Karpas-422 (cell line): ENCODE data around the gene DAAM2. TPM values are rescaled to one million over a fixed set of nuclear protein-coding genes. Genes with fewer than 3 reads are reported as not detected.

Source experiments
- DNase-seq: peaks from one replicate; pipeline ENCODE4 v3.0.0-alpha.2; 2015
- H2AFZ ChIP-seq: fragments of 200-600 bp; sonication (generic); 2 replicates; pipeline ENCODE4 v1.6.1; 2014; ENCODE audit warnings: antibody characterized with exemption, low read length, mixed read lengths
- H3K27ac ChIP-seq: fragments of 200-600 bp; sonication (generic); 2 replicates; pipeline ENCODE4 v1.5.1; 2014; ENCODE audit warnings: mild to moderate bottlenecking, low read length, moderate library complexity
- H3K27me3 ChIP-seq: fragments of 200-600 bp; sonication (generic); 2 replicates; pipeline ENCODE4 v1.6.1; 2014; ENCODE audit warnings: low read length, mixed read lengths
- H3K36me3 ChIP-seq: fragments of 200-600 bp; sonication (generic); 2 replicates; pipeline ENCODE4 v1.6.1; 2014; ENCODE audit warnings: low read length, mixed read lengths; ENCODE audit not compliant: insufficient read depth
- H3K4me1 ChIP-seq: fragments of 200-600 bp; sonication (generic); 2 replicates; pipeline ENCODE4 v1.6.1; 2014; ENCODE audit warnings: mild to moderate bottlenecking, low read length, mixed read lengths
- H3K4me2 ChIP-seq: fragments of 200-600 bp; sonication (generic); 2 replicates; pipeline ENCODE4 v1.6.1; 2014; ENCODE audit warnings: low read length, low read depth, mild to moderate bottlenecking; ENCODE audit not compliant: poor library complexity, severe bottlenecking
- H3K4me3 ChIP-seq: fragments of 200-600 bp; sonication (generic); 2 replicates; pipeline ENCODE4 v1.5.1; 2014; ENCODE audit warnings: mild to moderate bottlenecking, antibody characterized with exemption, low read length, mixed read lengths
- H3K79me2 ChIP-seq: fragments of 200-600 bp; sonication (generic); 2 replicates; pipeline ENCODE4 v1.6.1; 2014; ENCODE audit warnings: mild to moderate bottlenecking, low read length, mixed read lengths
- H3K9ac ChIP-seq: fragments of 200-600 bp; sonication (generic); 2 replicates; pipeline ENCODE4 v1.6.0; 2014; ENCODE audit warnings: low read length
- H3K9me2 ChIP-seq: fragments of 200-600 bp; sonication (generic), shearing (Covaris generic); replicated peaks from 2 replicates; pipeline ENCODE4 v1.6.0; 2014; ENCODE audit warnings: mild to moderate bottlenecking, low read length, moderate library complexity; ENCODE audit not compliant: insufficient read depth
- H3K9me3 ChIP-seq: fragments of 300-700, 200-600 bp; sonication (generic); 2 replicates; pipeline ENCODE4 v1.6.1; 2014; ENCODE audit warnings: low read length, mixed read lengths
- H4K20me1 ChIP-seq: fragments of 200-600 bp; sonication (generic); 2 replicates; pipeline ENCODE4 v1.6.1; 2014; ENCODE audit warnings: mild to moderate bottlenecking, antibody characterized with exemption, low read length, low read depth; ENCODE audit not compliant: insufficient read depth
- total RNA-seq: library from RNA; depleted of rRNA; stranded (reverse); fragments of >200 nt; shearing (Covaris generic); gene quantifications from 2 replicates; pipeline ENCODE4 v1.2.3, GENCODE V29; 2014; ENCODE audit warnings: low replicate concordance

DAAM2 gene
- total RNA-seq, 1 experiment from 2014 or later: not detected

DNA sequence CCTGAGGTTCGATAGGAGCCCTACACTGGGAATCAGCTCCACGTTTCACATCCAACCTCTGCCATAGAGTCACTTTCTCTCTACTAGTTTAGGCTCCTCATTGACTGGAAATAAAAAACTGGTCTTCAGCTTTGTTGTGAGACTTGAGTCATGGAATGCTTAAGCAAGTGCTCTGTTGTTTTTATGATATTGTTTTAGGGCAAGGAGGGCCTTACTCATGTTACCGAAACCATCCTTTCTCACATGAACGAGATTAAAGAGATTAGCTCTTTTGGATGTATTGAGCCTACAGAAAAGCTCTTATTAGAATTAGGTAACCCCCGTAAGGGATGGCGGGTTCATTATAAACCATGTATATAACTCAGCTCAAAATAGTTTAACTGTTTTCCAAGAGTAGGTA, 149.0 kb downstream of the DAAM2 start:
- Histone ChIP-seq H3K4me3 (no peak overlapping the region), H3K9me2 (no peaks in the 10 kb centered on the region), H3K36me3 (no peaks in the 10 kb centered on the region), H3K9ac (no peak overlapping the region), H2AFZ (no peak overlapping the region), H3K27ac (no peak overlapping the region), H3K4me2 (no peak overlapping the region), H4K20me1 (no peaks in the 10 kb centered on the region), H3K79me2 (no peaks in the 10 kb centered on the region), H3K9me3 (no peaks in the 10 kb centered on the region), H3K4me1 (no peaks in the 10 kb centered on the region), H3K27me3 (no peaks in the 10 kb centered on the region)
- no peak for DNase-seq

DNA sequence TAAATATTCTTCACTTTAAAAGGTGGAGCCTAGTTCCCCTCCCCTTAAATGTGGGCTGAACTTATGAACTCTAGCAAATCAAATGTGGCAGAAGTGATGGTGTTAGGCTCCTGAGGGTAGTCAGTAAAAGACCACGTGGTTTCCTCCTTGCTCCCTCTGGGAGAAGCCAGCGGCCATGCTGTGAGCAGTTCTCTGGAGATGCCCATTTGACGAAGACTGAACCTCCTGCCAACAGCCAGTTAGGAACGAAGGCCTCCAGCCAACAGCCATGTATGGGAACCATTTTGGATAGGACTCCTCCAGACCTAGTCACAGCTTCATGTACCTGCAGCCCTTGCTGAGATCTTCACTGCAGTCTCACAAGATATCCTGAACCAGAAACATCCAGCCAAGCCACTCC, 149.6 kb downstream of the DAAM2 start:
- Histone ChIP-seq H3K36me3 (no peaks in the 10 kb centered on the region), H4K20me1 (no peaks in the 10 kb centered on the region), H3K27ac (no peak overlapping the region), H3K9me2 (no peaks in the 10 kb centered on the region), H3K27me3 (no peaks in the 10 kb centered on the region), H3K9me3 (no peaks in the 10 kb centered on the region), H2AFZ (no peak overlapping the region), H3K79me2 (no peaks in the 10 kb centered on the region), H3K9ac (no peak overlapping the region), H3K4me1 (no peaks in the 10 kb centered on the region), H3K4me3 (no peak overlapping the region), H3K4me2 (no peak overlapping the region)
- no peak for DNase-seq

DNA sequence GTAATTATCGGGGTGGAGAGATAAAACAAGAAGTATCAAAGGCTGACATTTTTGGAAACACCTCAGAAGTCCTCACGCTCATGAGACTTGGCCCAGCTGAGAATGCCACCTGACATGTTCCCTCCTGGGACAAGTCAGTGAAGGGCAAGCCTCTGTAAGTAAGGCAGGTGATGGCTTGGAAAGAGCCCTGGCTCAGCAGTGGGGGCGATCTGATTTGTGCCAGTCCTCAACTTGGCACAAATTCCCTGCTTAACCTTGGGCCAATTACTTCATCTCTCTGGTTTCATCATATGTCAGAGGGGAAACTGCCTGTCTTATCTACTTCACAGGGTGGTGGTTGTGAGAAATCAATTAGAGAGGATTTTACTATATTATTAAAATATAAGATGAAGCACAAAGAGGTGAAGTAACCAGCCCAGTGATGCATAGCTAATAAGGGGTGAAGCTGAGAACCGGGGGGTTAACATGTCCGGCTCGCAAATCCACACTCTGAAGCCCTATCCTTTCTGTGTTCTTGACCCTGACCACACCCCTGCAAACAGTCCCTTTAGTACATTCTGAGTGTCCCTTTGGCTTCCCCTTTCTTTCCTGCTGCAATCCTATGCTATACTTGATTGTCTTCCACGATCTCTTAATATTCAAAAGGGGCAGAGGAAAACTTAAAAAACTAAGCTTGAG, 150.9 kb downstream of the DAAM2 start:
- Histone ChIP-seq H3K4me3 (no peak overlapping the region), H3K27me3 (no peaks in the 10 kb centered on the region), H3K4me2 (no peak overlapping the region), H3K36me3 (no peaks in the 10 kb centered on the region), H3K79me2 (no peaks in the 10 kb centered on the region), H4K20me1 (no peaks in the 10 kb centered on the region), H3K27ac (no peak overlapping the region), H3K9me2 (no peaks in the 10 kb centered on the region), H2AFZ (no peak overlapping the region), H3K4me1 (no peaks in the 10 kb centered on the region), H3K9me3 (no peaks in the 10 kb centered on the region), H3K9ac (no peak overlapping the region)
- DNase-seq: no peak

- H3K4me1 ChIP-seq: no peaks in the 10 kb centered on the region
- no peaks in the 10 kb centered on the region for H3K9me2 ChIP-seq
- no peaks in the 10 kb centered on the region for H3K27me3 ChIP-seq
- H3K27ac ChIP-seq: no peak overlapping the region
- no peaks in the 10 kb centered on the region for H3K9me3 ChIP-seq
- no peaks in the 10 kb centered on the region for H4K20me1 ChIP-seq
- no peaks in the 10 kb centered on the region for H3K36me3 ChIP-seq
- H2AFZ ChIP-seq: no peak overlapping the region
- H3K79me2 ChIP-seq: no peaks in the 10 kb centered on the region
- DNase-seq: no peak
- H3K4me3 ChIP-seq: no peak overlapping the region
- H3K4me2 ChIP-seq: no peak overlapping the region
- H3K9ac ChIP-seq: no peak overlapping the region
These were observed 153.4 kb downstream of the DAAM2 start for GRCh38 chr6:39945626-39946025.

DNA sequence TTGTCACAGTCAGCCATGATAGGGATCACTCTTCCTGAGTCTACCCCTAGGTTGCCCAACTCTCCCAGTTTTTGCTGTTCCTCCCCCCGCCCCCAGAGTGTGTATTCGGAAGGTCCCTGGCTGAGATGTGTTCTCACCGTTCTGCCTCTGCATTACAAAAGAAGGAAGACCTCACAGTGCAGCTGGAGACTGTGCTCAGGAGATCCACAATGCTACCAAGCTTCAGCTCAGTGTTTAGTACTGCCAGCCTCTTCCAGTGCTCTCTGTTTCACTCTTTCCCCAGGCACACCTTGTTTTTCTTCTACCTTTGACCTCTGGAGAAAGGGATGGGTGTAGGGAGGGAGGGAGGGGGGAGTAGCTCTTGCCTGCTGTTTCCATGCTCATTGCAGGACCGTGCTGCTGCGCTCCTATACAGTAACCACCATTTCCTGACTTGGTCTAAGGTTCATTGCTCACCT, 155.5 kb downstream of the DAAM2 start:
- Histone ChIP-seq H3K4me1 (no peaks in the 10 kb centered on the region), H3K4me3 (no peak overlapping the region), H4K20me1 (no peaks in the 10 kb centered on the region), H3K27ac (no peak overlapping the region), H3K36me3 (no peaks in the 10 kb centered on the region), H3K9ac (no peak overlapping the region), H3K9me3 (no peaks in the 10 kb centered on the region), H3K9me2 (no peaks in the 10 kb centered on the region), H3K4me2 (no peak overlapping the region), H3K27me3 (no peaks in the 10 kb centered on the region), H2AFZ (no peak overlapping the region), H3K79me2 (no peaks in the 10 kb centered on the region)
- no peak for DNase-seq

GRCh38 chr6:39948199-39948791, 156.1 kb downstream of the DAAM2 start:
- H3K79me2 ChIP-seq: no peaks in the 10 kb centered on the region
- H3K4me2 ChIP-seq: no peak overlapping the region
- no peaks in the 10 kb centered on the region for H3K27me3 ChIP-seq

GRCh38 chr6:39950125-39950720, 158.0 kb downstream of the DAAM2 start:
- no peak overlapping the region for H3K4me2 ChIP-seq
- no peak overlapping the region for H2AFZ ChIP-seq
- H3K79me2 ChIP-seq: no peaks in the 10 kb centered on the region
- H3K27me3 ChIP-seq: no peaks in the 10 kb centered on the region
- no peaks in the 10 kb centered on the region for H3K9me3 ChIP-seq
- no peak for DNase-seq
- no peaks in the 10 kb centered on the region for H3K36me3 ChIP-seq
- H3K9ac ChIP-seq: no peak overlapping the region
- no peaks in the 10 kb centered on the region for H3K9me2 ChIP-seq
- H3K4me1 ChIP-seq: no peaks in the 10 kb centered on the region
- H4K20me1 ChIP-seq: no peaks in the 10 kb centered on the region
- H3K27ac ChIP-seq: no peak overlapping the region
- no peak overlapping the region for H3K4me3 ChIP-seq

More at GRCh38 chr6:39948199-39948791, 156.1 kb downstream of the DAAM2 start:
- Histone ChIP-seq H3K4me1 (no peaks in the 10 kb centered on the region), H3K9me3 (no peaks in the 10 kb centered on the region), H3K9me2 (no peaks in the 10 kb centered on the region), H2AFZ (no peak overlapping the region), H3K36me3 (no peaks in the 10 kb centered on the region), H4K20me1 (no peaks in the 10 kb centered on the region), H3K9ac (no peak overlapping the region), H3K4me3 (no peak overlapping the region), H3K27ac (no peak overlapping the region)
- no peak for DNase-seq

DNA sequence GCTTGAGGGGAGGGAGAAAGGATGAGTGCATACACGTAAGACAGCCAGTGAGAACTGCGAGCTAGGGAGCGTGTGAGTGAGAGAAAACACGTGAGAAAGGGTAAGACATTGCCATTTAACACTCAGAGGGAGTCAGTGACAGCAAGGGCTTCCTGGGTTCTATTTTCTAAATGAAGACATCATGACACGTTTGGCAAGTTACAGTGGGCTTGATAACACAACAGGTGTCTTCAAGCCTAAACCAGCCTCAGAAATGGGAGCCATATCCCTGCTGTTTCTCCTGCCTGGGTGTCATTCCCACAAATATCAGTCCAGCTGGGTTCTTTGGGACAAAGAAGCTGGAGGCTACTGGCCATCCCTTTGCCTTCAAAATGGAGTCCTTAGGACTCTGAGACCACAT, 159.0 kb downstream of the DAAM2 start:
- Histone ChIP-seq H2AFZ (no peak overlapping the region), H3K9ac (no peak overlapping the region), H3K27me3 (no peaks in the 10 kb centered on the region), H3K4me2 (no peak overlapping the region), H3K36me3 (no peaks in the 10 kb centered on the region), H3K9me2 (no peaks in the 10 kb centered on the region), H4K20me1 (no peaks in the 10 kb centered on the region), H3K9me3 (no peaks in the 10 kb centered on the region), H3K4me1 (no peaks in the 10 kb centered on the region), H3K79me2 (no peaks in the 10 kb centered on the region), H3K27ac (no peak overlapping the region), H3K4me3 (no peak overlapping the region)
- DNase-seq: no peak
